ENCODE data around the gene EMILIN1. TPM values are rescaled to one million over a fixed set of nuclear protein-coding genes. Genes with fewer than 3 reads are reported as not detected.

Gene EMILIN1
- total and polyA plus RNA-seq, 2 experiments from 2014 or later: 3.2 to 15.4 TPM

- no peak overlapping the region for H3K4me2 ChIP-seq
- DNase-seq (ENCODE audit: low spot score) (no peak), ATAC-seq (no peak)
- Mint-ChIP-seq H3K4me1 (peaks cover 10% of the 10 kb centered on the region; the same call in 2 of the 3 replicates), H3K27me3 (ENCODE audit: insufficient read depth, low read depth, poor library complexity) (peaks cover 10% of the 10 kb centered on the region), H3K9me3 (no peaks in the 10 kb centered on the region), H3K27ac (no peak overlapping the region; the same call in 1 of the 2 replicates), H3K4me3 (peak overlapping the region; percentile 89), H3K36me3 (ENCODE audit: low read depth) (peaks cover 23% of the 10 kb centered on the region; the same call in 2 of the 3 replicates)
- no peak overlapping the region for H3K4me3 ChIP-seq
- no peak overlapping the region for H3K27ac ChIP-seq (ENCODE audit: low read depth)
- peaks cover 6% of the 10 kb centered on the region; the same call in 1 of the 2 replicates for H3K4me1 ChIP-seq (ENCODE audit: insufficient read depth)
- no peaks in the 10 kb centered on the region; the same call in 1 of the 2 replicates for H3F3A ChIP-seq (replicated peaks; ENCODE audit: low read depth)
- no peak for TF ChIP-seq CREB1 (CRISPR knock-in tag; IDR thresholded peaks at IDR 0.05; ENCODE audit: low read depth)
- TF ChIP-seq ZNF114 (CRISPR knock-in tag; IDR thresholded peaks at IDR 0.05): no peak
- TF ChIP-seq EZH2phosphoT487 (IDR thresholded peaks at IDR 0.05; ENCODE audit: unreplicated experiment): no peak
- no peak for TF ChIP-seq ZNF331 (CRISPR knock-in tag; IDR thresholded peaks at IDR 0.05; ENCODE audit: low read depth)
- no peak for TF ChIP-seq ZNF462 (CRISPR knock-in tag; IDR thresholded peaks at IDR 0.05)
- H3K9me2 ChIP-seq (ENCODE audit: insufficient read depth): no peaks in the 10 kb centered on the region
- peaks cover 10% of the 10 kb centered on the region; the same call in 1 of the 2 replicates for H4K20me1 ChIP-seq (replicated peaks; ENCODE audit: insufficient read depth)
- peak overlapping the region; percentile 97; the same call in 1 of the 2 replicates for H2AFZ ChIP-seq
- no peaks in the 10 kb centered on the region for H3K36me3 ChIP-seq (ENCODE audit: insufficient read depth)
- H3K79me2 ChIP-seq (replicated peaks; ENCODE audit: insufficient read depth): peaks cover 11% of the 10 kb centered on the region
- H3K27me3 ChIP-seq (ENCODE audit: insufficient read depth): no peaks in the 10 kb centered on the region
Observed at GRCh38 chr2:27135478-27135955, 57.1 kb downstream of the EMILIN1 start.

Other genes with a start within 250 kb of the EMILIN1 start
- gene DPYSL5, start 230.5 kb upstream of the EMILIN1 start, total RNA-seq (2014; rRNA removed; shearing (Covaris generic)): 8.1 and 10.3 TPM in 2 replicates
- 2.6 and 3.1 TPM in 2 replicates for gene DPYSL5, start 230.5 kb upstream of the EMILIN1 start, polyA plus RNA-seq (2016; fragmentation: Nextera tagmentation; extraction: Ambion mirVana)
- gene MAPRE3, start 108.0 kb upstream of the EMILIN1 start, total RNA-seq (2014; rRNA removed; shearing (Covaris generic)): 3.7 and 4.5 TPM in 2 replicates
- 3.3 and 3.5 TPM in 2 replicates for gene MAPRE3, start 108.0 kb upstream of the EMILIN1 start, polyA plus RNA-seq (2016; fragmentation: Nextera tagmentation; extraction: Ambion mirVana)
- gene TMEM214, start 45.6 kb upstream of the EMILIN1 start, total RNA-seq (2014; rRNA removed; shearing (Covaris generic)): 34.2 and 36.5 TPM in 2 replicates
- 16.2 and 18.4 TPM in 2 replicates for gene TMEM214, start 45.6 kb upstream of the EMILIN1 start, polyA plus RNA-seq (2016; fragmentation: Nextera tagmentation; extraction: Ambion mirVana)
- 31.3 and 32.9 TPM in 2 replicates for gene AGBL5, start 26.9 kb upstream of the EMILIN1 start, total RNA-seq (2014; rRNA removed; shearing (Covaris generic))
- 17.9 and 18.5 TPM in 2 replicates for gene AGBL5, start 26.9 kb upstream of the EMILIN1 start, polyA plus RNA-seq (2016; fragmentation: Nextera tagmentation; extraction: Ambion mirVana)
- gene OST4, start 7.0 kb upstream of the EMILIN1 start, total RNA-seq (2014; rRNA removed; shearing (Covaris generic)): 155 and 226 TPM in 2 replicates
- 568 and 617 TPM in 2 replicates for gene OST4, start 7.0 kb upstream of the EMILIN1 start, polyA plus RNA-seq (2016; fragmentation: Nextera tagmentation; extraction: Ambion mirVana)
- gene KHK, start 8.2 kb downstream of the EMILIN1 start, total RNA-seq (2014; rRNA removed; shearing (Covaris generic)): 8.8 and 9.7 TPM in 2 replicates
- 8.4 and 9.7 TPM in 2 replicates for gene KHK, start 8.2 kb downstream of the EMILIN1 start, polyA plus RNA-seq (2016; fragmentation: Nextera tagmentation; extraction: Ambion mirVana)
- 2.3 and 4.1 TPM in 2 replicates for gene CGREF1, start 40.5 kb downstream of the EMILIN1 start, total RNA-seq (2014; rRNA removed; shearing (Covaris generic))
- gene CGREF1, start 40.5 kb downstream of the EMILIN1 start, polyA plus RNA-seq (2016; fragmentation: Nextera tagmentation; extraction: Ambion mirVana): 3.5 and 4.5 TPM in 2 replicates
- gene ABHD1, start 45.2 kb downstream of the EMILIN1 start, total RNA-seq (2014; rRNA removed; shearing (Covaris generic)): 0.19 and 0.38 TPM in 2 replicates
- gene ABHD1, start 45.2 kb downstream of the EMILIN1 start, polyA plus RNA-seq (2016; fragmentation: Nextera tagmentation; extraction: Ambion mirVana): 0.55 and 0.66 TPM in 2 replicates
- 65.9 and 79.7 TPM in 2 replicates for gene PREB, start 56.0 kb downstream of the EMILIN1 start, total RNA-seq (2014; rRNA removed; shearing (Covaris generic))
- gene PREB, start 56.0 kb downstream of the EMILIN1 start, polyA plus RNA-seq (2016; fragmentation: Nextera tagmentation; extraction: Ambion mirVana): 39.0 and 41.2 TPM in 2 replicates
- gene PRR30, start 60.8 kb downstream of the EMILIN1 start, total RNA-seq (2014; rRNA removed; shearing (Covaris generic)): not detected in 2 replicates
- gene PRR30, start 60.8 kb downstream of the EMILIN1 start, polyA plus RNA-seq (2016; fragmentation: Nextera tagmentation; extraction: Ambion mirVana): not detected in 2 replicates
- 0.07 TPM in 1 of 2 replicates, not detected in the other for gene TCF23, start 70.4 kb downstream of the EMILIN1 start, total RNA-seq (2014; rRNA removed; shearing (Covaris generic))
- gene TCF23, start 70.4 kb downstream of the EMILIN1 start, polyA plus RNA-seq (2016; fragmentation: Nextera tagmentation; extraction: Ambion mirVana): 0.03 TPM in 1 of 2 replicates, not detected in the other
- gene ATRAID, start 133.4 kb downstream of the EMILIN1 start, total RNA-seq (2014; rRNA removed; shearing (Covaris generic)): 98.3 and 129 TPM in 2 replicates
- 154 and 164 TPM in 2 replicates for gene ATRAID, start 133.4 kb downstream of the EMILIN1 start, polyA plus RNA-seq (2016; fragmentation: Nextera tagmentation; extraction: Ambion mirVana)
- gene SLC5A6, start 133.7 kb downstream of the EMILIN1 start, total RNA-seq (2014; rRNA removed; shearing (Covaris generic)): 138 and 153 TPM in 2 replicates
- gene SLC5A6, start 133.7 kb downstream of the EMILIN1 start, polyA plus RNA-seq (2016; fragmentation: Nextera tagmentation; extraction: Ambion mirVana): 41.0 and 44.3 TPM in 2 replicates
- gene CAD, start 138.8 kb downstream of the EMILIN1 start, total RNA-seq (2014; rRNA removed; shearing (Covaris generic)): 126 and 147 TPM in 2 replicates
- gene CAD, start 138.8 kb downstream of the EMILIN1 start, polyA plus RNA-seq (2016; fragmentation: Nextera tagmentation; extraction: Ambion mirVana): 38.1 and 39.2 TPM in 2 replicates
- 5.1 and 8.3 TPM in 2 replicates for gene SLC30A3, start 184.4 kb downstream of the EMILIN1 start, total RNA-seq (2014; rRNA removed; shearing (Covaris generic))
- 4.1 and 6.0 TPM in 2 replicates for gene SLC30A3, start 184.4 kb downstream of the EMILIN1 start, polyA plus RNA-seq (2016; fragmentation: Nextera tagmentation; extraction: Ambion mirVana)
- gene DNAJC5G, start 196.8 kb downstream of the EMILIN1 start, total RNA-seq (2014; rRNA removed; shearing (Covaris generic)): 0.39 and 0.59 TPM in 2 replicates
- gene DNAJC5G, start 196.8 kb downstream of the EMILIN1 start, polyA plus RNA-seq (2016; fragmentation: Nextera tagmentation; extraction: Ambion mirVana): not detected in 2 replicates
- gene TRIM54, start 203.8 kb downstream of the EMILIN1 start, total RNA-seq (2014; rRNA removed; shearing (Covaris generic)): 3.3 and 4.5 TPM in 2 replicates
- gene TRIM54, start 203.8 kb downstream of the EMILIN1 start, polyA plus RNA-seq (2016; fragmentation: Nextera tagmentation; extraction: Ambion mirVana): 1.6 and 3.4 TPM in 2 replicates
- gene UCN, start 229.8 kb downstream of the EMILIN1 start, total RNA-seq (2014; rRNA removed; shearing (Covaris generic)): 0.59 TPM in 1 of 2 replicates, not detected in the other
- 0.30 and 0.99 TPM in 2 replicates for gene UCN, start 229.8 kb downstream of the EMILIN1 start, polyA plus RNA-seq (2016; fragmentation: Nextera tagmentation; extraction: Ambion mirVana)
- 52.5 and 68.9 TPM in 2 replicates for gene MPV17, start 244.5 kb downstream of the EMILIN1 start, total RNA-seq (2014; rRNA removed; shearing (Covaris generic))
- gene MPV17, start 244.5 kb downstream of the EMILIN1 start, polyA plus RNA-seq (2016; fragmentation: Nextera tagmentation; extraction: Ambion mirVana): 93.1 and 94.2 TPM in 2 replicates

Data from GM23338 (cell line).